ENCODE data around the gene PLCB3. TPM values are rescaled to one million over a fixed set of nuclear protein-coding genes. Genes with fewer than 3 reads are reported as not detected.

Gene PLCB3
- total and polyA plus RNA-seq, 10 of the 15 experiments (the other 5 are each of a cell fraction or from before 2014, with no cell fraction given), result 0.03 to 10.3 (median 3.3) TPM

DNA sequence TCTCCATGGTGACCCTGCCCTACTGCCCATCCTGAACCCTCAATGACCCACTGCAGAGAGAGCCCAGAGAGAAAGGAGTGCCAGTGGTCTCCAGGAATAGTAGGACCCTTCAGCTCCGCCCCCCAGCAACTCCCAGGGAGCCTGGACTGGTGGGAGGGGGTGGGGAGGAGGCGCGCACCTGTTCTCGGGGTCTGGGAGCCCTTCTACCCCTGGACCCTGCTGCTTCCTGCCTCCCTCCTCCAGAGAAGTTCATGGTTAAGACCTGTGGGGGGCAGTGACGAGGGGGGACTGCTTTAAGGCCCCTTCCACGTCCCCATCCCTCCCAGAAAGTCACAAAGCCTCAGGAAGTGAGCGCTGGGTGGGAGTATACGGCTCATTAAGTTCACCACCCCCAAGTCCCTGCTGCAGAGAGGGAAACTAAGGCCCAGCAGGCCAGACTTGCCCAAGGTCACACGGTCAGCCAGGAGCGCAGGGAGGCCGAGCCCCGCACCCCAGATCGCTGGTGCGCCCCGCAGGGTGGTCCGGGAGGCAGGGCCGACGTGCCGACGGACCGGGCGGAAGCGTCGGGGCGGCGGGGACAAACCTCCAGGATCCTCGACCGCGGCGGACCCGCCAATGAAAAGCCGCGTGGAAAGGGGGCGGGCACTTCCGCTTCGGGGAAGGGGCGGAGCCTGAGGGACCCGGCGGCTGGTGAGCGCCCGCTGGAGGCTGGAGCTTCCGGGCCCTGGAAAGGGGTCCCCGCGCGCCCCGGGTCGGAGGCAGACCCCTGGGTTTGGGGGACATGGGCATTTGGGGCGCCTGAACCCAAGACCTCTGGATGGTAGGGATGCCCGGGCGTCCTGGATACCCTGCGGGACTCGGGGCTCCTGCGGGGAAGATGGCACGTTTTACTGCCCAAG is 25.5 kb upstream of the PLCB3 start, which contains the start of the genes NUDT22 and TRPT1:
Gene NUDT22 (plus strand): TSS at position 667 of the 899 bp plus-strand sequence. CDS start 379 bp downstream, outside the sequence.
Gene TRPT1 (minus strand): TSS at position 579 of the 899 bp plus-strand sequence. CDS start 326 bp downstream, at position 253.
- Histone ChIP-seq H3K27me3 (replicated peaks in 1 of 2; ENCODE audit: control insufficient read depth in 2 of 2, insufficient read depth in 2 of 2, low read length in 1 of 2) (no peaks in the 10 kb centered on the region), H3K9me3 (replicated peaks; ENCODE audit: control insufficient read depth, insufficient read depth, low read length) (no peaks in the 10 kb centered on the region), H3K4me3 (peak within 1 kb of the TSS; percentile 90), H4K20me1 (ENCODE audit: control insufficient read depth, insufficient read depth) (no peaks in the 10 kb centered on the region), H3K27ac (ENCODE audit: control insufficient read depth, insufficient read depth) (peak within 1 kb of the TSS; percentile 96), H3K9ac (ENCODE audit: control insufficient read depth, insufficient read depth, low read length) (peak within 1 kb of the TSS; percentile 98), H2AFZ (ENCODE audit: control insufficient read depth, low read depth, low read length) (peak within 1 kb of the TSS; percentile 79), H3K4me1 (ENCODE audit: control insufficient read depth, insufficient read depth, low read length) (peaks cover 18% of the 10 kb centered on the region), H3K36me3 (ENCODE audit: control insufficient read depth in 2 of 2, insufficient read depth in 2 of 2, low read length in 1 of 2) (peaks cover 9 to 11% of the 10 kb centered on the region in 2 experiments), H3K4me2 (ENCODE audit: control insufficient read depth, insufficient read depth) (peak within 1 kb of the TSS; percentile 98), H3K79me2 (ENCODE audit: control insufficient read depth, insufficient read depth, low read length) (peaks cover 36% of the 10 kb centered on the region)
- RAD21 ChIA-PET (ENCODE audit: unreplicated experiment), result interaction anchor here (0.8 to 3.3 kb wide), 10 partner anchors 9 to 109 kb away, joined by 3 to 34 read pairs (median 4); partner anchors contain the start of genes BAD, FERMT3, FKBP2 and PRDX5
- SMC1A ChIA-PET (ENCODE audit: uncharacterized antibody, unreplicated experiment), result interaction anchor here (0.8 to 5.4 kb wide), 7 partner anchors 13 to 76 kb away, joined by 3 to 56 read pairs (median 4); partner anchors contain the start of genes FERMT3 and FKBP2
- TSS peak; percentile 82 for BruUV-seq (replicated peaks)
- FAIRE-seq, result peak; percentile 61
- POLR2A ChIA-PET, result interaction anchor here (0.5 to 9.7 kb wide), 19 partner anchors 8 to 414 kb away, joined by 3 to 85 read pairs (median 5); partner anchors contain the start of genes FERMT3, FKBP2, PPP1R14B and PRDX5
- in situ Hi-C loops (cut with MboI), result loop anchor here (25.0 kb wide), 1 partner anchor 1636 kb away; the partner anchor contains the start of genes CFL1, EFEMP2 and MUS81
- intact Hi-C loops (cut with micrococcal nuclease; ENCODE audit: unreplicated experiment), result no loop called here
- peak; percentile 80 for ATAC-seq
- no peak for DNase-seq (ENCODE audit: low read depth, low spot score)
- under 1% methylated on average over 53 of the region's 54 CpGs for WGBS (ENCODE audit: insufficient coverage, insufficient replicate concordance, low lambda C conversion rate, missing lambda C conversion rate)
- CTCF ChIA-PET, result interaction anchor here (0.5 to 5.0 kb wide), 11 partner anchors 11 to 105 kb away, joined by 3 to 59 read pairs (median 4); partner anchors contain the start of genes FERMT3 and FKBP2
- no peak for TF ChIP-seq NR2C2 (IDR thresholded peaks at IDR 0.05; ENCODE audit: borderline replicate concordance, control insufficient read depth, insufficient read length, low read depth)
- TF ChIP-seq EED (IDR thresholded peaks at IDR 0.05; ENCODE audit: low read depth), result peak; percentile 43; the same call in 1 of the 2 replicates
- peak; percentile 24 for TF ChIP-seq BCL3 (IDR thresholded peaks at IDR 0.05; ENCODE audit: borderline replicate concordance, insufficient read depth, low read depth, low read length, poor library complexity, severe bottlenecking)
- no peak for TF ChIP-seq TCF12 (IDR thresholded peaks at IDR 0.05; ENCODE audit: low read depth, low read length)
- peak; percentile 52; the same call in 1 of the 2 replicates for TF ChIP-seq CREB1 (IDR thresholded peaks at IDR 0.05; ENCODE audit: low read depth)
- TF ChIP-seq, protein P1, sequence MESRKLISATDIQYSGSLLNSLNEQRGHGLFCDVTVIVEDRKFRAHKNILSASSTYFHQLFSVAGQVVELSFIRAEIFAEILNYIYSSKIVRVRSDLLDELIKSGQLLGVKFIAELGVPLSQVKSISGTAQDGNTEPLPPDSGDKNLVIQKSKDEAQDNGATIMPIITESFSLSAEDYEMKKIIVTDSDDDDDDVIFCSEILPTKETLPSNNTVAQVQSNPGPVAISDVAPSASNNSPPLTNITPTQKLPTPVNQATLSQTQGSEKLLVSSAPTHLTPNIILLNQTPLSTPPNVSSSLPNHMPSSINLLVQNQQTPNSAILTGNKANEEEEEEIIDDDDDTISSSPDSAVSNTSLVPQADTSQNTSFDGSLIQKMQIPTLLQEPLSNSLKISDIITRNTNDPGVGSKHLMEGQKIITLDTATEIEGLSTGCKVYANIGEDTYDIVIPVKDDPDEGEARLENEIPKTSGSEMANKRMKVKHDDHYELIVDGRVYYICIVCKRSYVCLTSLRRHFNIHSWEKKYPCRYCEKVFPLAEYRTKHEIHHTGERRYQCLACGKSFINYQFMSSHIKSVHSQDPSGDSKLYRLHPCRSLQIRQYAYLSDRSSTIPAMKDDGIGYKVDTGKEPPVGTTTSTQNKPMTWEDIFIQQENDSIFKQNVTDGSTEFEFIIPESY (IDR thresholded peaks at IDR 0.05), result no peak
- no peak for TF ChIP-seq NR2C1 (IDR thresholded peaks at IDR 0.05)
- TF ChIP-seq MYB (IDR thresholded peaks at IDR 0.05; ENCODE audit: borderline replicate concordance, low read depth, low read length), result no peak
- TF ChIP-seq WRNIP1 (IDR thresholded peaks at IDR 0.05; ENCODE audit: borderline replicate concordance, low read depth, low read length), result no peak
- no peak for TF ChIP-seq CHD4 (IDR thresholded peaks at IDR 0.05)
- no peak for TF ChIP-seq NFYA (IDR thresholded peaks at IDR 0.05; ENCODE audit: borderline replicate concordance, low read depth, low read length)
- TF ChIP-seq BRCA1 (IDR thresholded peaks at IDR 0.05; ENCODE audit: low read depth, low read length), result no peak
- TF ChIP-seq DPF2 (IDR thresholded peaks at IDR 0.05), result 0 out of 2 replicates have a peak, but pooled peaks have one; percentile 5
- TF ChIP-seq LARP7 (IDR thresholded peaks at IDR 0.05), result peak; percentile 58
- no peak for TF ChIP-seq JUND (IDR thresholded peaks at IDR 0.05; ENCODE audit: low read depth, low read length)
- TF ChIP-seq RBBP5 (conservative IDR thresholded peaks at IDR 0.05), result no peak
- no peak for TF ChIP-seq CREM (IDR thresholded peaks at IDR 0.05; ENCODE audit: low read depth)
- TF ChIP-seq NFXL1 (IDR thresholded peaks at IDR 0.05; ENCODE audit: borderline replicate concordance), result no peak
- no peak for TF ChIP-seq EGR1 (IDR thresholded peaks at IDR 0.05; ENCODE audit: borderline replicate concordance in 1 of 2, low read depth in 2 of 2, low read length in 2 of 2)
